ENCODE results near the gene MYPOP. TPM values are rescaled to one million over a fixed set of nuclear protein-coding genes. Genes with fewer than 3 reads are reported as not detected.

The MYPOP gene
- total and polyA plus RNA-seq, 2 of the 13 experiments (the other 11 are each of a cell fraction or from before 2014, with no cell fraction given), result 2.3 to 2.7 TPM

- no peak for TF ChIP-seq DMTF1 (CRISPR knock-in tag; IDR thresholded peaks at IDR 0.05)
- TF ChIP-seq KMT2A (CRISPR knock-in tag; IDR thresholded peaks at IDR 0.05), result no peak
These were observed 3.8 kb upstream of the MYPOP start (continued) for GRCh38 chr19:45906221-45906620.

DNA sequence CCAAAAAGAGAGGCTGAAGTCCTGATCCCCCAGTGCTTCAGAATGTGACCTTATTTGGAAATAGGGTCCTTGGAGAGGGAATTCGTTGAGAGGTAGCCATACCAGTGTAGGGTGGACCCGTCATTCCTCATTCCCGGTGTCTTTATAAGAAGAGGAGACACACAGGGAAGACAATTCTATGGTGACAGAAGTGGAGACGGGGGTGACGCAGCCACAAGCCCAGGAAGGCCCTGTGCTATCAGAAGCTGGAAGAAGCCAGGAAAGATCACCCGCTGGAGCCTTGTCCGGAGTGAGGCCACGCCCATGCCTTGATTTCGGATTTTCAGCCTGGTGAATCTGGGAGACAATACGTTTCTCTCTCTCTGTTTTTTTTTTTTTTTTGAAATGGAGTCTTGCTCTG lies 2.6 kb upstream of the MYPOP start:
- TF ChIP-seq, protein P1, sequence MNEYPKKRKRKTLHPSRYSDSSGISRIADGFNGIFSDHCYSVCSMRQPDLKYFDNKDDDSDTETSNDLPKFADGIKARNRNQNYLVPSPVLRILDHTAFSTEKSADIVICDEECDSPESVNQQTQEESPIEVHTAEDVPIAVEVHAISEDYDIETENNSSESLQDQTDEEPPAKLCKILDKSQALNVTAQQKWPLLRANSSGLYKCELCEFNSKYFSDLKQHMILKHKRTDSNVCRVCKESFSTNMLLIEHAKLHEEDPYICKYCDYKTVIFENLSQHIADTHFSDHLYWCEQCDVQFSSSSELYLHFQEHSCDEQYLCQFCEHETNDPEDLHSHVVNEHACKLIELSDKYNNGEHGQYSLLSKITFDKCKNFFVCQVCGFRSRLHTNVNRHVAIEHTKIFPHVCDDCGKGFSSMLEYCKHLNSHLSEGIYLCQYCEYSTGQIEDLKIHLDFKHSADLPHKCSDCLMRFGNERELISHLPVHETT (CRISPR knock-in tag; conservative IDR thresholded peaks at IDR 0.05), result no peak
- peaks cover 0 to 3% of the 10 kb centered on the region in 2 experiments; a peak in 2 of 5 replicates for H3K27me3 ChIP-seq (ENCODE audit: control insufficient read depth in 1 of 2, insufficient read depth in 2 of 2, low read length in 2 of 2)
- peaks cover 32% of the 10 kb centered on the region for H3K4me1 ChIP-seq (ENCODE audit: insufficient read depth, low read length)
- no TSS peak for BruUV-seq (replicated peaks)
- FAIRE-seq (no peak), ATAC-seq (no peak), DNase-seq (ENCODE audit: low spot score) (no peak)
- H3K9ac ChIP-seq (ENCODE audit: insufficient read depth, low read depth, low read length), result no peak overlapping the region
- in situ Hi-C loops (cut with HindIII; ENCODE audit: extremely low pct_ligation_motif_present, low pct_unique_long_range_greater_than_20kb) (loop anchor here (10.0 kb wide), 1 partner anchor 170 kb away; no protein-coding TSS in a partner anchor), intact Hi-C loops (cut with micrococcal nuclease; ENCODE audit: unreplicated experiment) (no loop called here)
- POLR2A ChIA-PET, result no interaction called here
- H4K20me1 ChIP-seq (ENCODE audit: insufficient read depth, low read length), result no peaks in the 10 kb centered on the region
- 51% methylated on average over 10 of the region's 10 CpGs for whole genome bisulfite sequencing (ENCODE audit: low lambda C conversion rate)
- H3K4me2 ChIP-seq (ENCODE audit: low read depth, low read length), result no peak overlapping the region
- CTCF ChIA-PET (ENCODE audit: low intra/inter-chr PET ratio, low total read pairs), result no interaction called here
- no peaks in the 10 kb centered on the region for H3K9me3 ChIP-seq (ENCODE audit: low read length)
- no peak overlapping the region for H2AFZ ChIP-seq (ENCODE audit: low read length)
- H3K36me3 ChIP-seq (replicated peaks in 1 of 2; ENCODE audit: control insufficient read depth in 1 of 2, insufficient read depth in 2 of 2, low read length in 2 of 2), result 0 out of 5 replicates have a peak, but pooled peaks cover 0 to 2% of the 10 kb centered on the region in 2 experiments
- H3K79me2 ChIP-seq (ENCODE audit: insufficient read depth, low read length), result peaks cover 14% of the 10 kb centered on the region
- no peak overlapping the region for H3K27ac ChIP-seq (ENCODE audit: extremely low read length, insufficient read depth, low read length)
- no peak overlapping the region for H3K4me3 ChIP-seq (replicated peaks in 1 of 3; ENCODE audit: insufficient read depth in 1 of 3, low read depth in 2 of 3, low read length in 3 of 3)
